Measurements from ENCODE around the gene JDP2. TPM values are rescaled to one million over a fixed set of nuclear protein-coding genes. Genes with fewer than 3 reads are reported as not detected.

The JDP2 gene
- total RNA-seq, 6 experiments from 2014 or later = 48.0 to 67.8 (median 61.8) TPM

DNA sequence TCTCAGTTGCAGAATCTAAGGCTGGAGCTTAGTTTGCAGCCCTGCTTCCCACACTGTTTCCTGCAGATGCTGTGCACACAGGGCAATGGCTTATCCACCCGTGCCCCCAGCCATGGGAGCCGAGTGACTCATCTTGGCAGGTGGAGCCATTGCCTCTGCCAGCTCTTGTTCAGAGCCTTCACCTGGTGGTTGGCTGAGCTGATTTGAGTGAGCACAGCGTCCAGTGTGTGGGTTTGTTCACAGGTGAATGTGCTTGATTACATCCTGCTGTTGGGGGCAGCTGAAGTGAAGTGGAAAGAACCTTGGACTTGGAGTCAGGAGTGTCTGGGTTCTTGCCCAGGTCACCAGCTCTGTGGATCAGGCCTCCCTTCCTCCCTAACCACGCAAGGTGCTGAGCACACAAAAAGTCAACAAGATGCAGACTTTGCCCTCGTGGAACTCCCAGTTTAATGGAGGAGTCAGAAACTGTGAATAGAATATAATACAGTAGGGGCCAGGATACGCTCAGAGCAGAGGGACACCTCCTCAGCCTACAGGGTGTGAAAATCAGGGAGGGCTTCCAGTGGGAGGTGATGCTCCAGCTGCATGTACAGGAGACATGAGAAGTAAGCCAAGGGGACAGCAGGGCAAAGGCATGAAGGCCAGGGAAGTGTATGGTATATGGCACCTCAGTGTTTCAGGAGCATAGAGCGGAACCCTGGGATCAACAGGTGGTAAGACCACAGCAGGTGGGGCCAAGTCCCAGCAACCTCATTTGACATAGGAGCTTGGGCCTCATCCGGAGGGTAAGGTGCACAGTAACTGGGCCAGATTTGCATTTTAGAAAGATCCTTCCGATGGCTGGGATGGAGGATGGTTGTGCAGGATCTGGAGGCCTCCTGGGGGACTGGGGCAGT, 22.8 kb downstream of the JDP2 start:
- Mint-ChIP-seq H3K4me1 (ENCODE audit: low read depth) (peaks cover 61% of the 10 kb centered on the region), H3K9me3 (no peaks in the 10 kb centered on the region), H3K27me3 (ENCODE audit: insufficient read depth) (peaks cover 1% of the 10 kb centered on the region), H3K36me3 (ENCODE audit: low read depth) (peaks cover 20% of the 10 kb centered on the region), H3K27ac (peak overlapping the region; percentile 96), H3K4me3 (no peak overlapping the region)
- no peak for DNase-seq
- TF ChIP-seq, protein P1, sequence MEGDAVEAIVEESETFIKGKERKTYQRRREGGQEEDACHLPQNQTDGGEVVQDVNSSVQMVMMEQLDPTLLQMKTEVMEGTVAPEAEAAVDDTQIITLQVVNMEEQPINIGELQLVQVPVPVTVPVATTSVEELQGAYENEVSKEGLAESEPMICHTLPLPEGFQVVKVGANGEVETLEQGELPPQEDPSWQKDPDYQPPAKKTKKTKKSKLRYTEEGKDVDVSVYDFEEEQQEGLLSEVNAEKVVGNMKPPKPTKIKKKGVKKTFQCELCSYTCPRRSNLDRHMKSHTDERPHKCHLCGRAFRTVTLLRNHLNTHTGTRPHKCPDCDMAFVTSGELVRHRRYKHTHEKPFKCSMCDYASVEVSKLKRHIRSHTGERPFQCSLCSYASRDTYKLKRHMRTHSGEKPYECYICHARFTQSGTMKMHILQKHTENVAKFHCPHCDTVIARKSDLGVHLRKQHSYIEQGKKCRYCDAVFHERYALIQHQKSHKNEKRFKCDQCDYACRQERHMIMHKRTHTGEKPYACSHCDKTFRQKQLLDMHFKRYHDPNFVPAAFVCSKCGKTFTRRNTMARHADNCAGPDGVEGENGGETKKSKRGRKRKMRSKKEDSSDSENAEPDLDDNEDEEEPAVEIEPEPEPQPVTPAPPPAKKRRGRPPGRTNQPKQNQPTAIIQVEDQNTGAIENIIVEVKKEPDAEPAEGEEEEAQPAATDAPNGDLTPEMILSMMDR (IDR thresholded peaks at IDR 0.05) = no peak

DNA sequence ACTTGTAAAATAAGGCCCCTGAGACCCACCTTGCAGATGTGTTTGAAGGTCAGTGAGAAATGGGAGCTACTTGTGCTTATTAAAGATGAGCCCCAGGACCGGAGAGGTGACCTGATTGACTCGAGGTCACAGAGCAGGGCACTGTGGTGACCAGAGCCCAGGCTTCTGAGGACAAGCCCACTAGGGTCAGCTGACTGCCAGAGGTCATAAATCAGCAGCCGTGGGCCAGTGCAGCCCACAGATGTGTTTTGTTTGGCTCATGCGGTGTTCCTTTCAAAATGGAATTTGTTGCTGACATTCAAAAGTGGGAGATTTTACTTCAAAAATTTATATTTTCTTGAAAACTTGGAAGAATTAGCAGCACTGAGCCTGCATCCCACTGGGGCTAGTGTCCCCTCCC, 24.5 kb downstream of the JDP2 start:
- Mint-ChIP-seq H3K27ac (peak overlapping the region; percentile 96), H3K27me3 (ENCODE audit: insufficient read depth) (peaks cover 1% of the 10 kb centered on the region), H3K36me3 (ENCODE audit: low read depth) (peaks cover 22% of the 10 kb centered on the region), H3K4me3 (peak overlapping the region; percentile 78), H3K4me1 (ENCODE audit: low read depth) (peaks cover 78% of the 10 kb centered on the region), H3K9me3 (no peaks in the 10 kb centered on the region)
- TF ChIP-seq, protein P1 (IDR thresholded peaks at IDR 0.05) = no peak
- no peak for DNase-seq

GRCh38 chr14:75452900-75453816, 25.3 kb downstream of the JDP2 start:
- Mint-ChIP-seq H3K27me3 (ENCODE audit: insufficient read depth) (peaks cover 1% of the 10 kb centered on the region), H3K4me3 (peak overlapping the region; percentile 78), H3K27ac (peak overlapping the region; percentile 96)

GRCh38 chr14:75453817-75454434, 26.1 kb downstream of the JDP2 start:
- TF ChIP-seq, protein P1 (IDR thresholded peaks at IDR 0.05) = no peak
- DNase-seq = no peak
- no peaks in the 10 kb centered on the region for H3K9me3 Mint-ChIP-seq
- peaks cover 84% of the 10 kb centered on the region for H3K4me1 Mint-ChIP-seq (ENCODE audit: low read depth)
- peak overlapping the region; percentile 96 for H3K27ac Mint-ChIP-seq
- H3K36me3 Mint-ChIP-seq (ENCODE audit: low read depth) = peaks cover 26% of the 10 kb centered on the region
- H3K4me3 Mint-ChIP-seq = peak overlapping the region; percentile 78
- peaks cover 1% of the 10 kb centered on the region for H3K27me3 Mint-ChIP-seq (ENCODE audit: insufficient read depth)

More at GRCh38 chr14:75452900-75453816, 25.3 kb downstream of the JDP2 start:
- DNase-seq = peak; percentile 96
- Mint-ChIP-seq H3K36me3 (ENCODE audit: low read depth) (peaks cover 20% of the 10 kb centered on the region), H3K9me3 (no peaks in the 10 kb centered on the region), H3K4me1 (ENCODE audit: low read depth) (peaks cover 78% of the 10 kb centered on the region)
- TF ChIP-seq, protein P1 (IDR thresholded peaks at IDR 0.05) = no peak

DNA sequence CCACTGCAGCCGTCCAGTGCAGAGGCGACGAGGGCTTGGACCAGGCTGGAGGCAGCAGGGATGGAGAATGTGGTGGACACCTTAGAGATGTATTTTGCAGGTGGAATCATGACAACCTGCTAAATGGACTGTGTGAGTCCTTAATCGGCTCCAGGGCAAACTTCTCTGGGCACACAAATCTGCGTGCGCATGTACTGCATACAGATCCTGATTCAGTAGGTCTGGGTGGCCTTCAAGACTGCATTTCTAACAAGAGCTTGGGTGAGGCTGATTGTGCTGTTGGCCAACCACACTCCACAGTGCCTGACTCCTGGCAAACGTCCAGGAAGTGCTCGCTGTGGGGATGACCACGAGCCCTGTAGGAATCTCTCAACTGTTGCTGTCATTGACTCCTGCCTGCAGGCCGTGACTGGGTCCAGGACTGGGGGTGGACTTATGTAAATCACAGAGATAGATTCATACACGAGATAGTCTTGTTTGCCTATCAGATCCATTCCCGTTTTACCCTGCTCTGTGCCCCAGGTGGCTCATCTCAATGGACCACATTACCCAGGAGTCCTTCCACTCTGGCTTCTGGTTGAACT, 27.2 kb downstream of the JDP2 start:
- TF ChIP-seq, protein P1 (IDR thresholded peaks at IDR 0.05) = no peak
- DNase-seq = peak; percentile 65
- Mint-ChIP-seq H3K36me3 (ENCODE audit: low read depth) (peaks cover 26% of the 10 kb centered on the region), H3K9me3 (no peaks in the 10 kb centered on the region), H3K27ac (peak overlapping the region; percentile 53), H3K27me3 (ENCODE audit: insufficient read depth) (peaks cover 1% of the 10 kb centered on the region), H3K4me1 (ENCODE audit: low read depth) (peaks cover 77% of the 10 kb centered on the region), H3K4me3 (0 out of 2 replicates have a peak overlapping the region, but pooled peaks have one; percentile 19)

Data from HFFc6 (cell line).